ENCODE data around the gene ALKBH8.
"Not testable (repeated sequence)": the region's sequence is repeated elsewhere in the genome, so short reads cannot be mapped to it uniquely, and the experiment has no call there.

Gene ALKBH8

GRCh38 chr11:107504981-107505380, 60.6 kb downstream of the ALKBH8 start:
- no peak for DNase-seq

GRCh38 chr11:107501713-107502112, 63.8 kb downstream of the ALKBH8 start:
- no peak for DNase-seq

GRCh38 chr11:107497371-107497770, 68.2 kb downstream of the ALKBH8 start:
- DNase-seq, result not testable (repeated sequence)

- DNase-seq, result no peak
Observed at GRCh38 chr11:107496011-107496410, 69.5 kb downstream of the ALKBH8 start.

- no peak for DNase-seq
Observed at GRCh38 chr11:107494055-107494454, 71.5 kb downstream of the ALKBH8 start.

GRCh38 chr11:107493117-107493516, 72.4 kb downstream of the ALKBH8 start:
- no peak for DNase-seq

- no peak for DNase-seq
Observed at GRCh38 chr11:107490836-107491235, 74.7 kb downstream of the ALKBH8 start.

GRCh38 chr11:107482234-107482633, 83.3 kb downstream of the ALKBH8 start:
- no peak for DNase-seq

GRCh38 chr11:107478922-107479321, 86.6 kb downstream of the ALKBH8 start:
- DNase-seq, result no peak

GRCh38 chr11:107477820-107478219, 87.7 kb downstream of the ALKBH8 start:
- DNase-seq, result no peak

GRCh38 chr11:107473792-107474191, 91.7 kb downstream of the ALKBH8 start:
- DNase-seq, result no peak

- no peak for DNase-seq
Observed at GRCh38 chr11:107472966-107473365, 92.6 kb downstream of the ALKBH8 start.

GRCh38 chr11:107468596-107468995, 96.9 kb downstream of the ALKBH8 start:
- no peak for DNase-seq

- DNase-seq, result no peak
Observed at GRCh38 chr11:107467696-107468095, 97.8 kb downstream of the ALKBH8 start.

- not testable (repeated sequence) for DNase-seq
Observed at GRCh38 chr11:107466275-107466866, 99.2 kb downstream of the ALKBH8 start.

GRCh38 chr11:107457558-107458271, 107.8 kb downstream of the ALKBH8 start, which contains the start of gene CWF19L2:
TSS of gene CWF19L2 (minus strand) at chr11:107457825. CDS start at chr11:107457816, 9 bp downstream.
- peak; percentile 80 for DNase-seq

- no peak for DNase-seq
Observed at GRCh38 chr11:107457205-107457557, 108.4 kb downstream of the ALKBH8 start.

GRCh38 chr11:107453594-107454286, 111.8 kb downstream of the ALKBH8 start:
- DNase-seq, result no peak
